ENCODE data around the gene FAM25G. TPM values are rescaled to one million over a fixed set of nuclear protein-coding genes. Genes with fewer than 3 reads are reported as not detected.

Gene FAM25G
- total RNA-seq, 1 donor from 2014 or later = not detected

DNA sequence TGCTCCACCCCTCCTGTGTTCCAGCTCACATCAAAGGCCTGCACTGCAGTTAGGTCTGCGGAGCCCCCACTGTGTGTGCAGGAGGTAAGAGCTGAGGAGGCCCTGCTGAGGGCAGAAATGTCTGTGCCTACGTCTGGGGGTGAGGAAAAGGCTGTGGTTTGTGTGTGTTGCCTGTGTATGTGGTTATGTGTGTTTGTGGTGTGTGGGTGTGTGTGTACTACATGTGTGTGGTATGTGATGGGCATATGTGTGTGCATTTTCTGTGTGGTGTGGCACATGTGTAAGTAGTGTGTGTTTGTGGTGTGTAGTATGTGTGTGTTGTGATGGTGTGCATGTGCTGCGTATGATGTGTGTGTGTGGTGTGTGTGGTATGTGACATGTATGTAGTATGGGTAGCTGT is 43.8 kb downstream of the FAM25G start:
- Histone ChIP-seq H4K20me1 (ENCODE audit: low read depth) (no peaks in the 10 kb centered on the region), H3K36me3 (no peaks in the 10 kb centered on the region), H3K4me3 (no peak overlapping the region), H3K4me1 (no peaks in the 10 kb centered on the region), H3K27me3 (no peaks in the 10 kb centered on the region), H3F3A (ENCODE audit: low read depth) (no peaks in the 10 kb centered on the region), H3K27ac (no peak overlapping the region), H3K4me2 (no peak overlapping the region), H3K9ac (no peak overlapping the region), H2AFZ (replicated peaks) (no peak overlapping the region), H3K79me2 (ENCODE audit: low read depth) (no peaks in the 10 kb centered on the region), H3K9me3 (ENCODE audit: low read depth) (no peaks in the 10 kb centered on the region)
- no peak for TF ChIP-seq EZH2phosphoT487 (IDR thresholded peaks at IDR 0.05)
- TF ChIP-seq, protein P1, sequence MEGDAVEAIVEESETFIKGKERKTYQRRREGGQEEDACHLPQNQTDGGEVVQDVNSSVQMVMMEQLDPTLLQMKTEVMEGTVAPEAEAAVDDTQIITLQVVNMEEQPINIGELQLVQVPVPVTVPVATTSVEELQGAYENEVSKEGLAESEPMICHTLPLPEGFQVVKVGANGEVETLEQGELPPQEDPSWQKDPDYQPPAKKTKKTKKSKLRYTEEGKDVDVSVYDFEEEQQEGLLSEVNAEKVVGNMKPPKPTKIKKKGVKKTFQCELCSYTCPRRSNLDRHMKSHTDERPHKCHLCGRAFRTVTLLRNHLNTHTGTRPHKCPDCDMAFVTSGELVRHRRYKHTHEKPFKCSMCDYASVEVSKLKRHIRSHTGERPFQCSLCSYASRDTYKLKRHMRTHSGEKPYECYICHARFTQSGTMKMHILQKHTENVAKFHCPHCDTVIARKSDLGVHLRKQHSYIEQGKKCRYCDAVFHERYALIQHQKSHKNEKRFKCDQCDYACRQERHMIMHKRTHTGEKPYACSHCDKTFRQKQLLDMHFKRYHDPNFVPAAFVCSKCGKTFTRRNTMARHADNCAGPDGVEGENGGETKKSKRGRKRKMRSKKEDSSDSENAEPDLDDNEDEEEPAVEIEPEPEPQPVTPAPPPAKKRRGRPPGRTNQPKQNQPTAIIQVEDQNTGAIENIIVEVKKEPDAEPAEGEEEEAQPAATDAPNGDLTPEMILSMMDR (IDR thresholded peaks at IDR 0.05) = no peak
- peaks cover 7% of the 10 kb centered on the region for H3K27me3 Mint-ChIP-seq (ENCODE audit: insufficient read depth, low read depth)
- peaks cover 6% of the 10 kb centered on the region for H3K4me1 Mint-ChIP-seq
- H3K9me3 Mint-ChIP-seq = peaks cover 15% of the 10 kb centered on the region
- peaks cover 2% of the 10 kb centered on the region for H3K36me3 Mint-ChIP-seq
- H3K4me3 Mint-ChIP-seq = peak overlapping the region; percentile 33
- H3K27ac Mint-ChIP-seq = peak overlapping the region; percentile 8
- no peak for DNase-seq (ENCODE audit: low spot score)

DNA sequence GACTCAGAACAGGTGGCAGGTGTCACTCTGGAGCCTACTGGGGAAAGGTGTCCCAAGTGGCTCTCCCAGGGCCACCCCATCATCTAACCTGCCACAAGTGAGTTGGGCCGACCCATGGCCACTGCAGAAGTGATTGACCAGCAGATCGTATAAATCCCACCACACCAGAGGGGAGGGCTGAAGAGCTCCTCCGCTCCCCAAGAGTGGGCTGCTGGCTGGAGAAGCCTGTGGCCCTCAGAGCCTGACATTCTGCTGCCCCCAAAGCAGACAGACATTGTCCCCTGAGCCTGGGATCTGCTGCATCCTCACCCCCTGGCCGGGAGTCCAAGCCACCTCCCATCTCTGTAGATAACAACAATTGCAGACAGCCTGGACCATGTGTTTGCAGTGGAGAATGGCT is 44.3 kb downstream of the FAM25G start:
- no peaks in the 10 kb centered on the region for H3K9me3 ChIP-seq (ENCODE audit: low read depth)
- Mint-ChIP-seq H3K27ac (no peak overlapping the region), H3K4me3 (no peak overlapping the region), H3K4me1 (peaks cover 6% of the 10 kb centered on the region), H3K36me3 (peaks cover 2% of the 10 kb centered on the region), H3K27me3 (ENCODE audit: insufficient read depth, low read depth) (peaks cover 7% of the 10 kb centered on the region), H3K9me3 (peaks cover 15% of the 10 kb centered on the region)
- H4K20me1 ChIP-seq (ENCODE audit: low read depth) = no peaks in the 10 kb centered on the region
- H3K36me3 ChIP-seq = no peaks in the 10 kb centered on the region
- no peak overlapping the region for H3K27ac ChIP-seq
- H3K4me2 ChIP-seq = no peak overlapping the region
- TF ChIP-seq EZH2 (IDR thresholded peaks at IDR 0.05) = no peak
- TF ChIP-seq, protein P1 (IDR thresholded peaks at IDR 0.05) = no peak
- TF ChIP-seq EZH2phosphoT487 (IDR thresholded peaks at IDR 0.05) = no peak
- H3K4me3 ChIP-seq = no peak overlapping the region
- no peaks in the 10 kb centered on the region for H3K79me2 ChIP-seq (ENCODE audit: low read depth)
- no peaks in the 10 kb centered on the region for H3K27me3 ChIP-seq
- no peaks in the 10 kb centered on the region for H3K4me1 ChIP-seq
- DNase-seq (ENCODE audit: low spot score) = no peak
- no peaks in the 10 kb centered on the region for H3F3A ChIP-seq (ENCODE audit: low read depth)
- no peak overlapping the region for H3K9ac ChIP-seq
- no peak overlapping the region for H2AFZ ChIP-seq (replicated peaks)

DNA sequence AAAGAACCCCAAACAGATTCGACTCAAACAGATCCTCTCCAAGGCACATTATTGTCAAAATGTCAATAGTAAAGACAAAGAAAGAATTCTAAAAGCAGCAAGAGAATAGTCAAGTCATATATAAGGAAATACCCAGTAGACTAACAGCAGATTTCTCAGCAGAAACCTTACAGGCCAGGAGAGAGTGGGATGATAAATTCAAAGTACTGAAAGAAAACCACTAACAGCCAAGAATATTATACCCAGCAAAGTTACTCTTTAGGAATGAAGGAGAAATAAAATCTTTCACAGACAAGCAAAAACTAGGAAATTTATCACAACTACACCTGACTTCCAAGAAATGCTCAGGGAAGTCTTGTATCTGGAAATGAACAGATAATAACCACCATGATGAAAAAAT is 45.8 kb downstream of the FAM25G start:
- no peak overlapping the region for H3K27ac ChIP-seq
- H3K9me3 ChIP-seq (ENCODE audit: low read depth) = no peaks in the 10 kb centered on the region
- H3K9me3 Mint-ChIP-seq = peaks cover 15% of the 10 kb centered on the region
- H3K27me3 ChIP-seq = no peaks in the 10 kb centered on the region
- H3K4me3 ChIP-seq = no peak overlapping the region
- H3K79me2 ChIP-seq (ENCODE audit: low read depth) = no peaks in the 10 kb centered on the region
- no peak overlapping the region for H3K4me3 Mint-ChIP-seq
- no peaks in the 10 kb centered on the region for H3F3A ChIP-seq (ENCODE audit: low read depth)
- H3K4me1 Mint-ChIP-seq = peaks cover 6% of the 10 kb centered on the region
- no peak overlapping the region for H3K4me2 ChIP-seq
- H3K27ac Mint-ChIP-seq = no peak overlapping the region
- H3K36me3 ChIP-seq = no peaks in the 10 kb centered on the region
- no peak for TF ChIP-seq EZH2 (IDR thresholded peaks at IDR 0.05)
- TF ChIP-seq EZH2phosphoT487 (IDR thresholded peaks at IDR 0.05) = no peak
- TF ChIP-seq, protein P1 (IDR thresholded peaks at IDR 0.05) = no peak
- no peaks in the 10 kb centered on the region for H4K20me1 ChIP-seq (ENCODE audit: low read depth)
- peaks cover 7% of the 10 kb centered on the region for H3K27me3 Mint-ChIP-seq (ENCODE audit: insufficient read depth, low read depth)
- DNase-seq (ENCODE audit: low spot score) = no peak
- H3K9ac ChIP-seq = no peak overlapping the region
- H2AFZ ChIP-seq (replicated peaks) = no peak overlapping the region
- H3K36me3 Mint-ChIP-seq = peaks cover 2% of the 10 kb centered on the region
- H3K4me1 ChIP-seq = no peaks in the 10 kb centered on the region

Measured in neural progenitor cell (in vitro differentiated cells).